ENCODE results near the gene PTPRN2.
"Not testable (repeated sequence)": the region's sequence is repeated elsewhere in the genome, so short reads cannot be mapped to it uniquely, and the experiment has no call there.

The PTPRN2 gene

GRCh38 chr7:157903296-157903695 is 684.3 kb downstream of the PTPRN2 start:
- no peak for DNase-seq

GRCh38 chr7:157901816-157902610 is 685.6 kb downstream of the PTPRN2 start:
- not testable (repeated sequence) for DNase-seq

- DNase-seq = no peak
These were observed 686.5 kb downstream of the PTPRN2 start for GRCh38 chr7:157901166-157901565.

DNA sequence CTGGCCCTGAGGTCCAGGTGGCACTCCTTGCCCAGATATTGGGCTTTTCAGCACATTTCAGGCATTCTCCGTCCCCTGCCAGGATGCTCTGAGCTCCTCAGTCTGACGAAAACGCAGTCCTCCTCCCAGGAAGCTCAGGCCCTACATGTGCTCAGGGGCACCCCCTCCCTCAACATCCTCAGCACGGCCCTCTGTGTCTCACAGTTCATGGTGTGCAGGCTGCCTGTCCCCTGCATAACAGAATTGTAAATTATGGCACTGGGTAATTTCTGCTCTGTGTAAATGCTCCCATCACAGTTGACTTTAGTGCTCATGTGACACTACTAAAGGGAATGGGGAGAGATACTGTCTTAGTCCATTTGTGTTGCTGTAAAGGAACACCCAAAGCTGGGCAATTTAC is 687.1 kb downstream of the PTPRN2 start:
- no peak for DNase-seq

GRCh38 chr7:157900011-157900410 is 687.6 kb downstream of the PTPRN2 start:
- DNase-seq = no peak

GRCh38 chr7:157898802-157899505 is 688.7 kb downstream of the PTPRN2 start:
- no peak for DNase-seq

DNA sequence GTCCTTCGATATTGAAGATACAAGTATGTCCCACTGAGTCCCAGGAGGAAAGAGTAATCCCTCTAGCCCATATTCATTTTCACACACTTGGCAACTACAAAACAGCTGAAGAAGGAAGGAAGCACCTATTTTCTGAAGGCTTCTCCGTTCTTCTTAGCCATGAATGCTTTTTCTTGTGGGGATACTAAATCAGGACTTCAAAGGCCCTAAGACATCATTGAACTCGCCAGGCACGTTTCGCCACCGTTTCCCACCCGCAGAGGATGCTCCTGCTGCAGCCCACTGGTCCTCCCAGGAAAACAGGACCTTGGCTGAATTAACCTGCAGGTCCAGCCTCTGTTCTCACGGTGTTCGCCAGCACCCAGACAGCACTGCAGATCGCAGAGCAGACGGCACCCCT is 689.4 kb downstream of the PTPRN2 start:
- DNase-seq = no peak

GRCh38 chr7:157897681-157898080 is 689.9 kb downstream of the PTPRN2 start:
- DNase-seq = no peak

GRCh38 chr7:157896774-157897555 is 690.7 kb downstream of the PTPRN2 start:
- no peak for DNase-seq

- not testable (repeated sequence) for DNase-seq
These were observed 691.3 kb downstream of the PTPRN2 start for GRCh38 chr7:157896376-157896675.

DNA sequence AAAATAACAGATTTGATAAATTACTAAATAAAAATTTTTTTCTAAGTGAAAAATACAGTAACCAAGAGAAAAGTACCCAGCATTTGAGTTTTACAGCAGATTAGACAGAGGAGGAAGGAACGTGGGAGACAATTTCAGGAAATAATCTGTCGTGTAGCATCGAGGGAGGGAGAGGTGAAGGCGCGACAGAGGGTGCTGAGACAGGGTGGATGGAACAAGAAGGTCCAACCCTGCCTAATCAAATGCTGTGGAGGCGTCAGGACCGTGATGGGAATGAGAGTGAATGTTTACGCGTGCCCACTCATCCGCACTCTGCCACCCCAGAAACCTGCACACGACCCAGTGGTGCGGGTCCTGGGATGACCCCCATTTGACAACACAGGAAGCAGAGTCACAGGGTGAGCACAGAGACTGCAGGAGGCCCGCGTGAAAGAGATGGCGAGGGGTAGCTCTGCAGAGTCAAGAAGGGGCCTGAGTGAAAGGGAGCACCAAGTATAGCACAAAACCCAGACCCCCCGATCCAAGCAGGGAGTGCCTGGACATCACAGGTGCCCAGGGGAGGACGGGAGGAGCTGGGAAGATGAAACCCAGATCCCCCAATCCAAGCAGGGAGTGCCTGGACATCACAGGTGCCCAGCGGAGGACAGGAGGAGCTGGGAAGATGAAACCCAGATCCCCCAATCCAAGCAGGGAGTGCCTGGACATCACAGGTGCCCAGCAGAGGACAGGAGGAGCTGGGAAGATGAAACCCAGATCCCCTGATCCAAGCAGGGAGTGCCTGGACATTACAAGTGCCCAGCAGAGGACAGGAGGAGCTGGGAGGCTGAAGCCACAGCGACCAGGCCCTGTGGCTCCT is 691.9 kb downstream of the PTPRN2 start:
- DNase-seq = no peak

DNA sequence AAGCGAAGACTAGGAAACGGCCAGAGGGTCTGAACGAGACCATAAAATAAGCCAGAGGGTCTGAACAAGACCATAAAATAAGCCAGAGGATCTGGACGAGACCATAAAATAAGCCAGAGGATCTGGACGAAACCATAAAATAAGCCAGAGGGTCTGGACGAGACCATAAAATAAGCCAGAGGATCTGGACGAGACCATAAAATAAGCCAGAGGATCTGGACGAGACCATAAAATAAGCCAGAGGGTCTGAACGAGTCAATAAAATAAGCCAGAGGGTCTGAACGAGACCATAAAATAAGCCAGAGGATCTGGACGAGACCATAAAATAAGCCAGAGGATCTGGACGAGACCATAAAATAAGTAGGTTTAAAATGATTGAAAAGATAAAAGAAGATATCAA is 692.5 kb downstream of the PTPRN2 start:
- not testable (repeated sequence) for DNase-seq

GRCh38 chr7:157893535-157894044 is 694.0 kb downstream of the PTPRN2 start:
- DNase-seq = no peak

DNA sequence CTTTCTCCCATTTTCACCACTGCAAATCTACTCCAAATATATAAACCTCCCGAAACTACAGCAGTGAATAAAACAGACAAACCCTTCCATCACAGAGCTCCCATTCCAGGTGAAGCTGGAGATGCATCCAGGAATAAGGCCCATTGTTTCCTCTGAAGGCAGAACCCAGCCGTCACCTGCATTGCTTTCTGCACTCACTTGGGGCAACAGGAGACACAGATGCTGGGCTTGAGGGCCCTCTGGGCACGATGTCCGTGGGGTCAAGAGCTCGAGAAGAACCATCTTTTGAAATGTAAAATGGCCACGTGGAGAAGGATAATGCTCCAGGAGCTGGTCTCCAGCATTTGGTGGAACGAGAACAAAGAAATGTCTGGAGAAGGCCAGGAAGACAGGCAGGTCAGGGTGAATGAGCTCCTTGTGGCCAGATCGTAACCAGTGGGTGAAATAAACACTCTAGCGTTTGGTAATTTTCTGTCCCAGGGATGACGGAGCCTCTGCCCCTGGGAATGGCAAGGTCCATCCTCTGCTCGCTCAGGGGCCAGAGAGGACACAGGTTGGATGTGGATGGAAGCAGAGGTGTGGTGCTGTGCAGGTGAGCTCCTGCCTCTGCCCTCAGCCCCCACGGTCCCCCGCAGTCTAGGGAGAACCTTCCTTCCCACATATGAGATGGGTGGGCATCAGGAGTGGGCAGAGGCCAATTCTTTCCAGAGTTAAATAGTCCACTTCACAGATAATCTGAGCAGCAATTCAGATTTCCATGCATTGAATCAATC is 694.7 kb downstream of the PTPRN2 start:
- no peak for DNase-seq

DNA sequence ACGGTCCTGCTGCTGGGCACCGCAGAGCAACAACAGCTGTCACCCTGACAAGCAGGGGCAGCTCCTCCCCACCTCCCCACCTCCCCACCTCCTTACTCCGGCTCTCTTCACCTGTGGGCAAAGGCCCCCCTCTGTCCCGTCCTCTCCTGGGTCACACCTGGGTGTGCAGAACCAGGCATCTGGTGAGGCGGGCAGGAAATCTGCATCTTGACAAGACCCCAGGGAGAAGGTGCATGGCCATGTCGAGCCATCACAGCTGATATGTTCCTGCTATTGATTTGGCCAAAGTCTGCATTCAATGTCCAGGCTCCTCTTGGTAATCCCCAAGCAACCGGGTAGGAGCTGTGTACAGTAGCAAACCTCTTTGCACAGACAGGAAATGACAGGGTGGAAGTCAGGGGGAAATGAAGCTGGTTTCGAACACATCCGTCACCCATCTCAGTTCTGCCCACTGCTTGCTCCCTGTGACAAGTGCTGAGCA is 696.7 kb downstream of the PTPRN2 start:
- DNase-seq = no peak

- DNase-seq = no peak
These were observed 698.1 kb downstream of the PTPRN2 start for GRCh38 chr7:157889480-157889879.

- no peak for DNase-seq
These were observed 699.0 kb downstream of the PTPRN2 start for GRCh38 chr7:157888579-157888978.

DNA sequence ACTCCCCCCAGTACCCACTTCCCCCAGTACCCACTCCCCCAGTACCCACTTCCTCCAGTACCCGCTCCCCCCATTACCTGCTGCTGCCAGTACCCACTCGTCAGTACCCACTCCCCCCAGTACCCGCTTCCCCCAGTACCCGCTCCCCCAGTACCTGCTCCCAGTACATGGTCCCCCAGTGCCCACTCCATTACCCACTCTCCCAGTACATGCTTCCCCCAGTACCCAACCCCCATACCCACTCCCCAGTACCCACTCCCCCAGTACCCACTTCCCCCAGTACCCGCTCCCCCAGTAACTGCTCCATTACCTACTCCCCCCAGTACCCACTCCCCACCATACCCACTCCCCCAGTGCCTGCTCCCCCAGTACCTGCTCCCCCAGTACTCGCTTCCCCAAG is 700.2 kb downstream of the PTPRN2 start:
- no peak for DNase-seq

DNA sequence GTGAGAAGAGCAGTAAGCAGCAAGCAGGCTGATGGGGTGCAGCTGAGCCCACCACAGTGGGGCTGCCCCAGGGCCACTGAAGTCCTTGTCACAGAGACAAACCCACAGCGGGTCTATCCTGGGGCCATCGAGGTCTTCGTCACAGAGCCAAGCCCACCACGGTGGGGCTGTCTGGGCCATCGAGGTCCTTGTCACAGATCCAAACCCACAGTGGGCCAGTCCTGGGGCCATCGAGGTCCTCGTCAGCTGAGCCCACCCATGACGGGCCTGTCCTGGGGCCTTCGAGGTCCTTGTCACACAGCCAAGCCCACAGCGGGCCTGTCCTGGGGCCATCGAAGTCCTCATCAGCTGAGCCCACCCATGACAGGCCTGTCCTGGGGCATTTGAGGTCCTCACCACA is 700.9 kb downstream of the PTPRN2 start:
- DNase-seq = no peak

DNA sequence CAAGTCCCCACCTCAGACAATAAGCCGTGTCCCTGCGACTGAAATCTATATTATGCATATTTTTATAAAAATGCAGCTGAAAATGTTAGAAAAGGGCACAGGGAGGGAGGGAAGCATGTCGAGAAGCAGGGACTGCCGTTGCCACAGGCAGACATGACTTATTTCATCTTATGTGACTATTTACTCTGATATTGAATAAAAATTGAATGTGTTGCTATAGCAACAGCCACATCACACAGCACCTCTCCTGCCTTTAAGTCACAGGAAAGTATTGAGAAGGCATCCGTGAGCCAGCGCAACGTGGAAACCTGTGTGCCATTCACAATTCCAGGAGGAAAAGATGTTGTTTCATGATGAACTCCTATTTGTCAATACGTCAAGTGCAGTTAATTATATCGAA is 701.4 kb downstream of the PTPRN2 start:
- DNase-seq = no peak

- DNase-seq = no peak
These were observed 702.5 kb downstream of the PTPRN2 start for GRCh38 chr7:157885140-157885539.
